ENCODE data around the gene USP20.
A peak's percentile ranks its signal among the peaks of the same experiment; 100 is the strongest.

Gene USP20

DNA sequence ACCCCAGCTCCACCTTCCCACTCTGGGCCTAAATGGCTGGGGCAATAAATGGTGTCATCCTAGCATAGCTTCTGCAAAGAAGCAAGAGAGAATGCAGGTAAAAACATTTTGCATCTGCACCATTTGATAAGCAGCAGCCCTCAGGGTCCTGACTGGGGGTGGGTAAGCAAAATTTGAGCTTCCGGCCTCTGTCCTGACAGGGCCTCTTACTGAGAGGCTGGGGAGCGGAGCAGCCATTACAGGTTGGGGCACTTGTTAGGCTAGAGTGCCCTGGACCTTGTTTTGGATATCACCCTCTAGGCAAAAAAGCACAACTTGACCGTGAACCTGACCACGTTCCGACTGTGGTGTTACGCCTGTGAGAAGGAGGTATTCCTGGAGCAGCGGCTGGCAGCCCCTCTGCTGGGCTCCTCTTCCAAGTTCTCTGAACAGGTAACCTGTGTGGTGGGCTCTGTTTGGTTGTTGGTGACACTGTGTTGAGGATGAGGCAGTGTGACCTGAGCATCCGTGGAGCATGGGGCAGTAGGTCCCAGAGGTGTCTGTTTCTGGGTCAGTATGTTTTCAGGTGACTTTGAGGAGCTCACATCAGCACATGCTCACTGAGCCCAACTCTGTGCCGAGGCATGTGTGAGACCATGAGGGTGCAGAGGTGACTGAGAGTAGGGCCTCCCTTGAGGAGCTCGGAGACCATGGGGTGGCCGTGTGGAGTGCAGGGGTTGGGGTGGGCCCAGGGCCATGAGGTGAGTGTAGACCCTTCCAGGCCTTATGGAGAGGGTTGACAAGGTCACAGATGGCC is 23.1 kb downstream of the USP20 start:
- no peak for DNase-seq

DNA sequence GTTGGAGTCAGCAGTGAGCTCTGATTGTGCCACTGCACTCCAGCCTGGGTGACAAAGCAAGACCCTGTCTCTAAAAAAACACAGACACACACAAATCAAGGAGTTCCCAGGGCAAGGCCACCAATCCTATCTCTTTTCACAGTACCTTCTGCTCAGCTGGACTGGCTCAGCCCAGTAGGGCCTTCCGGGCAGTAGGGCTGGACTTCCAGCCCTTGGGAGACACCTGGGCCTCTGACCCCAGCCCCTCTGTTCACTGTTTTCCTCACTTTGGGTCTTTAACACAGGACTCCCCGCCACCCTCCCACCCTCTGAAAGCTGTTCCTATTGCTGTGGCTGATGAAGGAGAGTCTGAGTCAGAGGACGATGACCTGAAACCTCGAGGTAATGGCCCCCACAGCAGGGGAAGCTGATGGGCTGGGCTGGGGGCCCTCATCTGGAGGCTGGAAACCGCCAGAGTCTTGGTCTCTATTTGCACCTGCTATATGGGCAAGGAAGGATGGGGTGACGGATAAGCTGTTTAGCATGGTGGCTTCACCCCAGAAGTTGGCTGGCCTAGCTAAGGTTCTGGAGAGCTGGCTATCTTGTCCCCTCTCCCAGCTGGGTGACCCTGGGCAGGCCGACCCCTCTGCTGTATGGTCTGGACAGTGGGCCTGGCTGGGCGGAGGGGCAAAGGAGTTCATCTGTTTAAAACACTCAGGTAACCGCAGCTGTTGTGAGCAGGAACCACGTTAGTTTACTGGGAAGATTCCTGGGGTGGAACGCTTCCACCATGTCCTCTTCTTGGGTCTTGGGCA is 25.6 kb downstream of the USP20 start:
- DNase-seq = no peak

GRCh38 chr9:129861447-129861827 is 26.2 kb downstream of the USP20 start:
- DNase-seq = no peak

- DNase-seq = peak; percentile 87
Observed at GRCh38 chr9:129863059-129863690, 27.9 kb downstream of the USP20 start.

DNA sequence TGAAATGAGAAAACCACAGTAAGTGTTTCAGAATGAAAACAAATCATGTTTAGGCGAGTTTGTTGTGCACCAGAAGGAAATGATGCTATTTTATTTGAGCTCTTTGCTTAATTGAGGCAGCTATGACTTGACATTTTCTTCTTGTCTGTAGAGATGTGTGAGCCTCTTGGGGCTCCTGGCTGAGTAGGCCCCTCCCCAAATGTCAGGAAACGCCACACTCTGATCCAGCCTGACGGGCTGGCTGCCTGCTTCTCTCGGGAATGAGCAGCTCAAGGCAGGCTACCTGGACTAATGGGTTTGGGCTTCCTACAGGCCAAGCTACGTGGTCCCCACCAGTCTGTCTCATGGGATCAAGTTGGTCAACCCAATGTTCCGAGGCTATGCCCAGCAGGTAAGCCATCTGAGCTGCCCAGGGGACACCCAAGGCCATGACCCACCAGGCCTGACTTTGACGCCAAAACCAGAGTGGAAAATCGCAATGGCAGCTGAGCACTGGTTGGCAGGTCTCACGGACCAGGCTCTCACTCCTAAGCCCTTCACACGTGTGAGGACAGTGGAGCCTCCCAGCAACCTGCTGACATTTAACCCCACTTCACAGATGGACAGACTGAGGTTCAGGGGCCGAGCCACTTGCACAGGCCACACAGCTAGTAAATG is 29.9 kb downstream of the USP20 start:
- no peak for DNase-seq

DNA sequence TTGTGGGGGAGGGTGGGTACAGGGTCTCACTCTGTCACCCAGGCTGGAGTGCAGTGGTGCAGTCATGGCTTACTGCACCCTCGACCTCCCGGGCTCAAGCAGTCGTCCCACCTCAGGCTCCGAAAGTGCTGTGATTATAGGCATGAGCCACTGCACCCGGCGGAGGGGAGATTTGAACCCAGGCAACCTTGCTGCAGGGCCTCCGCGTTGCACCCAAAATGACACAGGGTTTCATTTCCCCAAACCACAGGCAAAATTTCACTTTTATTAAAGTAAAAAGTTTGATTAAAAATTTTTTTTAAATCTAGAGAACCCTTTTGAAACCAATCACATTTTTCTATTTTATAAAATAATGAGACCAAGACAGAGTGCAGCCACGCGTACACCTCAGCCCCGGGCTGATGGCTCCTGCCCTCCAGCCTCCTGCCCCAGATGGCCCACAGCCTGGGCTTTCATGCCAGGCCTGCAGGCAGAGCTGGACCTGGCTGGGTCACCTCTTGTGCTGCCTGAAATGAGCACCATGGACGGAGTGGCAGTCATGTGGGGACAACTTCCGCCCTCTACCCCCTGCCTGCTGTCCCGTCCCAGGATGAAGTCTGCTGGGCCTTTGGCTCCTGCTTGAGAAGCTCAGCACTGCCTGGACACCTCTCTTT is 30.5 kb downstream of the USP20 start:
- no peak for DNase-seq

GRCh38 chr9:129866394-129867135 is 31.3 kb downstream of the USP20 start:
- no peak for DNase-seq

DNA sequence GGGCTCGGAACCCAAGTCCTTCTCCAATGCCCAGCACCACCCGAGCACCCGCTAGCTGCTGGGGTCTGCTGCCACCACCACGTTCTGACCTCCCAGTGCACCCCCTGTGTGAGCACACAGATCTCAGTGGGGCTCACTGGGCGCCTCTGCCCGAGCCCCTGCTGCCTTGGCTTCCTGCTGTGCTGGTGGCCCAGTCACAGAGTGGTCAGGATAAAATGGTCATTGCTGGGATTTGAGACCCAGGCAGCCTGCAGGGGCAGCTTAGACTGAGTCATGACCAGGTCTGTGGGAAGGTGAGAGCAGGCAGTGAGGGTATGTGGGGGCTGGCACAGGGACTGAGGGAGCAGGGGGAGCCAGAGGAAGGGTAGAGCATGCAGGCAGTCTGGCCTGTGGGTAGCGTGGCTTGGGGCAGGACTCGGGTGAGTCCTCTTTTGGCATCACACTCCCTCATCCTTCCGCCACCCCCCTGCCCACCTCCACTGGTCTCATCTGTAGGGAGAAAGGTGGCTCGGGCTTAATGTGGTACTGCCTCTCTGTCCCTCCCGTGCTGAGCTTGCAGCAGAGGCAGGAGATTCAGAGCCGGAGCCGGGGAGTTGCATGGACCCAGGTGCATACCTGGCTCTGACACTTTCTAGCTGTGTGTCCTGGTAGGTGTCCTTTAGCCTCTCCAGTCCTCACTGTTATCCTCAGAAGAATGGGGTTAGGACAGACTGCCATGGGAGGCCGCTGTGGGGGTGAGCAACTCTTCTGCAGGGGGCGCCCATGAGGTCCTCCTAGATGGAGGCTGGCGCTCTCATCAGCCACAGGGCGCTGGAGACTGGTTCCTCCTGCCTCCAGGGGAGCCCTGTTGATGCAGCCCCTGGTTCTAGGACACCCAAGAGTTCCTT is 32.1 kb downstream of the USP20 start:
- no peak for DNase-seq

DNA sequence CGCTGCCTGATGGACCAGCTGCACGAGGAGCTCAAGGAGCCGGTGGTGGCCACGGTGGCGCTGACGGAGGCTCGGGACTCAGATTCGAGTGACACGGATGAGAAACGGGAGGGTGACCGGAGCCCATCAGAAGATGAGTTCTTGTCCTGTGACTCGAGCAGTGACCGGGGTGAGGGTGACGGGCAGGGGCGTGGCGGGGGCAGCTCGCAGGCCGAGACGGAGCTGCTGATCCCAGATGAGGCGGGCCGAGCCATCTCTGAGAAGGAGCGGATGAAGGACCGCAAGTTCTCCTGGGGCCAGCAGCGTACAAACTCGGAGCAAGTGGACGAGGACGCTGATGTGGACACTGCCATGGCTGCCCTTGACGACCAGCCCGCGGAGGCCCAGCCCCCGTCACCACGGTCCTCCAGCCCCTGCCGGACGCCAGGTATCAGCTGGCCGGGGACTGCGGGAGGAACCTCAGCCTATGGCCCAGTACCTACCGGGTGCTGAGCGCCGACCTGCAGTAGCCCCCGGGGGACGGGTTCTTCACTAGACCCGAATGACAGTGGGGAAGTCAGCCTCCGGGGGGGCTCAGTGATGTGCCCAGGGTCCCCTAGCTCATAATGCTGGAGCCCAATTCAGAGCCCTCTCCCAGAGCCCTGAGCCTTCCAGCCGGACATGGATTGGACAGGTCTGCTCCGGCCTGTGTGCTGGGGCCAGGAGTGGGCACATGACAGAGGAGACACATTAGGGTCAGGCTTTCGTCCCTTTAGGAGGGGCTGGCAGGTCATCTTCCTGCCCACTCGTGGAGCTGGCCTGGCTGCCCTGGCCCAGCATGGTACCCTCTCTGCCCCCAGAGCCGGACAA is 33.0 kb downstream of the USP20 start:
- DNase-seq = no peak

- DNase-seq = no peak
Observed at GRCh38 chr9:129868872-129869486, 33.7 kb downstream of the USP20 start.

DNA sequence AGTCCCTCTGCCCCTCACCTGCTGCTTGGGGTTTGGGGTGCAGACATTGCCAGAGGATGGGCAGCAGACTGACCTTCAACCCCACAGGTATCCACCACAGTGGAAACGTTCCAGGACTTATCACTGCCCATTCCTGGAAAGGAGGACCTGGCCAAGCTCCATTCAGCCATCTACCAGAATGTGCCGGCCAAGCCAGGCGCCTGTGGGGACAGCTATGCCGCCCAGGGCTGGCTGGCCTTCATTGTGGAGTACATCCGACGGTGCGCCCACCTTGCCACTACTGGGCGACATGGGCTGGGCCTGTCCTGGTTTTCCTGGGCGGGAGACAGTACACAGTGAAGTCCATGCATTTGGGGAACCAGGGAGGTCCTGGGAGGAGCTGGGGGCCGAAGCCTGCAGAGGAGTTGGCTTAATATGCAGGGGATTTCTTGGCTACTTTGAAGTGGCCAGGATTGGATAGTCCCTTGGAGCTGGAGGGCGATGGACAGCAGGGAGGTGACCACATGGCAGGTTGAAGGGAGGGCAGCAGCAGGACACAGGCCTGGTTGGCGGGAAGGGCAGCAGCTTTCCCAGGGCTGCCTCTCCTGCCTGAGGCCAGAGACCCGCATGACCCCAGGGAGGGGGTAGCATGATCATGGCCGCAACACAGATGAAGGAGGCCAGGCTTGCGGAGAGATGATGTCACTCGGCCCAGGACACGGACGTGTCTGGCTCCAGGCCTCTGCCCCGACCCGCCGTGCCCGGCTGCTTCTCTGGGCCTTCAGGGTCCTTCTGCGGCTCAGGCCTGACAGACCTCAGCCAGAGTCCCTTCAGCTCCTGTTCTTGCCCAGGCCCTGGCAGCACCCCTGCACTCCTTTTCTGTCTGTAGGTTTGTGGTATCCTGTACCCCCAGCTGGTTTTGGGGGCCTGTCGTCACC is 34.6 kb downstream of the USP20 start:
- no peak for DNase-seq

DNA sequence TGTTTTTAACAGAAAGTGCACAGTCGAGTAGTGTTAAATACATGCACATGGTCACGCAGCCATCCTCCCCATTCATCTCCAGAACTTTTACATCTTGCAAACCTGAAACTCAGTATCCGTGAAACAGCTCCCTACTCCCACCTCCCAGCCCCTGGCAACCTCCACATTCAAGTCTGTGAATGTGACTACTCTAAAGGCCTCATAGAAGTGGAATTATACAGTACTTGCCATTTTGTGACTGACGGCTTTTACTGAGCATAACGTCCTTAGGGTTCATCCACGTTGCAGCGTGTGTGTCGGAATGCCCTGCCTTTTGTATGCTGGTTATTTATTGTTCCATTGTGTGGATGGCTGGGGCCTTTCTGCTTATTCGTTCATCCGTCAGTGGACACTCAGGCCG is 35.8 kb downstream of the USP20 start:
- DNase-seq = no peak

DNA sequence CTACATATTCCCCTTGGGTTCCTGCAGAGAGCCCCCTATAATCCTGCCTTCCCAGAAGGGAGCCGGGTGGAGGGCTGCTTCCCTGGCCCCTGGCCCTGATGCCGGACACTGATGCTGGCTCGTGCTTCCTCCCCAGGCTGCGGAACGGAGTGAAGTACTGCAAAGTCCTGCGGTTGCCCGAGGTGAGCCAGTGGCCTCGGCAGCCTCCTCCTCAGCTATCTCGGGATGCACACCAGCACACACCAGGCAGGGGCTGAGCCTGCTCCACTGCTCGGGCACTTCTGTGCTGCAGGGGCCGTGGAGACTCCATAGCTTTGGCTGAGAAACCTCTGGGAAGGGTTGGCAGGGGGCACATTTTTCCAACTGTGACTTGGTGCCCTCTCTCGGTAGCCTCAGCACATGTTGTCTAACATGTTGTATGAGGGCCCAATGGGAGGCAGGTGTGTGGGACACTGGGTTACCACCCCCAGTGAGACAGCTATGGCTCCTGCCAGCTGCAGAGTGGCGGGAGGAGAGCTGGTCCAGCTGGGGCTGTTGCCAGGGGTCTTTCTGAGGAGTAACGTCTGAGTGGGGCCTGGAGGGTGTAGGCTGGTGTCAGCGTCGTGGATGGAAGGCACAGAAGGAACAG is 38.4 kb downstream of the USP20 start:
- no peak for DNase-seq

GRCh38 chr9:129874261-129875101 is 39.2 kb downstream of the USP20 start:
- DNase-seq = no peak

DNA sequence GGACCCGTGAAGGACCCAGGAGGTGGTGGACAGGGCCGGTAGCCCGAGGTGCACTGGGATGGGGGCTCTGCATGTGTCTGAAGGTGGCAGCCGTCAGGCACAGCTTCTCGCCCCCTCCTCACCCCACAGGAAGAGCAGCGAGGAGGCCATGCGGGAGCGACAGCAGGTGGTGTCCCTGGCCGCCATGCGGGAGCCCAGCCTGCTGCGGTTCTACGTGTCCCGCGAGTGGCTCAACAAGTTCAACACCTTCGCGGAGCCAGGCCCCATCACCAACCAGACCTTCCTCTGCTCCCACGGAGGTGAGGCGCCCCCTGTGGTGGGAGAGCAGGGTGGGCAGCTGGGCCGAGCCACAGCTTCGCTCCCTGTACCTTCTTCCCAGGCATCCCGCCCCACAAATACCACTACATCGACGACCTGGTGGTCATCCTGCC is 39.9 kb downstream of the USP20 start:
- DNase-seq = no peak

DNA sequence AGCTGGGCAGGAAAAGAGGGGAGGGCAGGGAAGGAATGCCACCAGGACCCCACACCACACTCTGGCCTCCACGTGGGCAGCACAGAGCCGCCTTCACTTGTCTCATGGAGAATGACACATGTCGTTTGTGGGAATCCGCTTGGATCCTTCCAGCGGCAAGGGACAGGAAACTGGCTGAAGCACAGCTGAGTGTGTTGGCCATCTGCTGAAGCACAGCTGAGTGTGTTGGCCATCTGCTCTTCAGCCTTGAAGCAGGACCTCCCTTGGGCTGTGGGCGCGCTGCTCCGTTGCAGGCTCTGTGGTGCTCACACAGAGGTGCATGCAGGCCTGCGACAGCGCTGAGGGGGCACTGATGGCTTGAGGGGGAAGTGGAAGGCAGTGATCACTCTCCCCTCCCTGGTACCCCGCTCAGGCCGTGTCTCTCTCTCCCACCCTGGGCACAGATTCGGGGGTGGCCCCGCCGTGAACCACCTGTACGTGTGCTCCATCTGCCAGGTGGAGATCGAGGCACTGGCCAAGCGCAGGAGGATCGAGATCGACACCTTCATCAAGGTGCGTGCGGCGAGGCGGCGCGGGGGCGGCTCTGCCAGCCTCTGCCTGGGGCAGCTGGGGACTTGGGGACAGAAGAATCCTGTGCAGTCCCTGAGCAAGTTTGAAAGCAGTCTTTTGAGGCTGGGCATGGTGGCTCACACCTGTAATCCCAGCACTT is 40.6 kb downstream of the USP20 start:
- no peak for DNase-seq
